Erythroblast (primary cell): Measurements from ENCODE around the gene SH2B2.
"Not testable (repeated sequence)": the region's sequence is repeated elsewhere in the genome, so short reads cannot be mapped to it uniquely, and the experiment has no call there.

Source experiments
- DNase-seq, 2 experiments: peaks; one replicate each; lab custom pipeline; 2025; lab: John Stamatoyannopoulos, UW
- POLR2A ChIP-seq: IDR thresholded peaks from 2 replicates; pipeline ENCODE4 v1.6.1; 2011; ENCODE audit warnings: mild to moderate bottlenecking, low read length

Gene SH2B2

DNA sequence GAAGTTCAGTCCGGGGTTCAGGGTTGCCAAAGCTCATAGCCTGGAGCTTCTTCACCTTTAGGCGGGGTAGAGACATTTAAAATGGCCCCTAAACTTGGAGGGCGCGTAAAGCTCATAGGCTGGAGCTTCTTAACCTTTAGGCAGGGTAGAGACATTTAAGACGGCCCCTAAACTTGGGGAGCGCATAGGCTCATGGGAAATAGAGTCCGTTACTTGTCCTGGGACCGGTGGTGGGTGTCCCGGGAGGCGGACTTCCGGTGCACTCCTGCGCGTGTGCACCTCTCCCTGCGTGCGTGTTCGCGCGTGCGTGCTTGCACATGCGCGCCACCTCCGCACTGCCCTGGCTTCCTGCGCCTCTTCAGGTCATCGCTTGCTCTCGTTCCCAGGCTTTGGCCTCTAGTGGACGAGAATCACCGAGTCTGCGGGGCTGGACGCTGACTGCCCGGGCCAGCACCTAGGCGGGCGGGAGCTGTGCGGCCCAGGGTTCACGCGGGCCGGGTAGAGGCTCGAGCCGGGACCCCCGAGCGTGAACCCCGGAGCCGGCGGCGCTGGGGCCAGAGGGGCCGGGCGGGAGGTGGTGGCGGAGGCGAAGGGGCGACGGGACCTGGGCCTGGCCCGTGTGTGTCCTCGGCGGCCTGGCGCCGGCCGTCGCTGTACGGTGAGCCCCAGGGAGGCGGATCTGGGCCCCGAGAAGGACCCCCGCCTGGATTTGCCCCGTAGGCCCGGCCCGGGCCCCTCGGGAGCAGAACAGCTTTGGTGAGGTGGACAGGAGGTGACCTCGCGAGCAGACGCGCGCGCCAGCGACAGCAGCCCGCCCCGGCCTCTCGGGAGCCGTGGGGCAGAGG, 77.1 kb downstream of the SH2B2 start:
- peak; percentile 61 for TF ChIP-seq POLR2A
- peak; percentile 96 to 99 for DNase-seq

DNA sequence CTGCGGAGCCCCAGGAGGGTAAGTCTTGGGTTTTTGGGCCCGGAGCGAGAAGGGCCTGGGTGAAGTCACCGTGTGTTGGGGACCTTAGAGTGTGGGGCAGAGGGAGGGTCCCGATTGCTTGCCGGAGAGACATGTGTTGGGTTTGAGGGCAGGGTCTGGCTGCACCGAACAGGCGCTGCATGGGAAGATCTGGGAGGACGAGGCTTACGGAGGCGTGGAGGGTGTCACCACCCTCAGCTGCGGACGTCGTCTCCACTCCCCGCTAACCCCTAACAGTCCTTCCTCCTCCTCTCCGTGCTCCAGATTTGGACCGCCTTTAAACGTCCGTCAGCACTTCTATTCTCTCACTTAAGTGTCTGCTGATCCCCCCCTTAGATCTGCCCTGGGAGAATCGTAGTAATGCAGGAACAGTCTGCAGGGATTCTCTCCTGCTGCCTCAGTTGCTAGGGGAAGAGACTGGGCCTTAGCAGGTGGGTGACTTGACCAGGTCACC, 77.8 kb downstream of the SH2B2 start:
- peak; percentile 30 to 41 for DNase-seq

DNA sequence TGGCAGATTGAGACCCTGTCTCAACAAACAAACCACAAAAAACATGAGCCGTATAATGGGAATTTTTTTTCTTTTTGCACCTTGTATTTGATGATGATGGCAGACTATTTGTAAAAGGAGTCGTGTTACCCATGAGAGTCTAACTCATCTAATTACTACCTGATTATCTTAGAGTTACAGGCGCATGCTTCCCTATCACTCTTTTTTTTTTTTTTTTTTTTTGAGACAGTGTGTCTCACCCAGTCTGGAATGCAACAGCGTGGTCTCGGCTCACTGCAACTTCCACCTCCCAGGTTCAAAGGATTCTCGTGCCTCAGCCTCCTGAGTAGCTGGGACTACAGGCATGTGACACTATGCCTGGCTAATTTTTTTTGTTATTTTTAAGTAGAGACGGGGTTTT, 78.7 kb downstream of the SH2B2 start:
- DNase-seq, result not testable (repeated sequence)

DNA sequence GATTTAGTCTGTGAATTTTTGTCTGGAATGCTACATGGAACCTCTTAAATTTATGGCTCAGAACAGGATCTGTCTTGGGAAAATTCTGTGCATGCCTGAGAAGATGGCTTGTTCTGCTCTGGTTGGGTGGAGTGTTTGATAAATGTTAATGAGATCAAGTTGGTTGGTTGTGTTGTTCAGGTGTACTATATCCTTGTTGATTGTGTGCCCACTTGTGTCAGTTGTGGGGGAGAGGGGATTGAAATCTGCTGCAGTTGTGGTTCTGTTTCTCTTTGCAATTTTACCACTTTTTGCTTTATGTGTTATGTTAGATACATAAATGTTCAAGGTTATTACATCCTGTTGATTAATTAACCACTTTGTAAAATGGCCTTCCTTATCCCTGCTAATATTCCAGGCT, 83.4 kb downstream of the SH2B2 start:
- DNase-seq, result not testable (repeated sequence)
